Mesenchymal stem cell (in vitro differentiated cells and primary cell): ENCODE measurements around the gene MPST.

Experiments
- DNase-seq: peaks from one replicate; pipeline ENCODE4 v3.0.0-alpha.2; 2013
- H2AFZ ChIP-seq: one replicate; pipeline ENCODE4 v1.6.1; 2013; ENCODE audit warnings: low read depth, mild to moderate bottlenecking, control low read depth, inconsistent platforms, low read length, moderate library complexity
- H2AK5ac ChIP-seq: 2 replicates; pipeline ENCODE4 v1.6.1; 2013; ENCODE audit warnings: low read length, moderate library complexity, mild to moderate bottlenecking, inconsistent platforms; ENCODE audit not compliant: severe bottlenecking
- H2BK120ac ChIP-seq: one replicate; pipeline ENCODE4 v1.6.1; 2013; ENCODE audit warnings: low read depth, mild to moderate bottlenecking, inconsistent platforms, low read length, moderate library complexity
- H2BK12ac ChIP-seq, 2 experiments: one replicate each; pipeline ENCODE4 v1.6.1; 2013; ENCODE audit warnings: inconsistent platforms in 2 of 2, low read length in 2 of 2, mild to moderate bottlenecking in 2 of 2, moderate library complexity in 2 of 2, control low read depth in 1 of 2
- H2BK15ac ChIP-seq: one replicate; pipeline ENCODE4 v1.6.1; 2013; ENCODE audit warnings: mild to moderate bottlenecking, low read depth, inconsistent platforms; ENCODE audit not compliant: poor library complexity, severe bottlenecking
- H2BK5ac ChIP-seq: 2 replicates; pipeline ENCODE4 v1.6.1; 2013; ENCODE audit warnings: low read depth, mild to moderate bottlenecking, low read length, control low read depth, inconsistent platforms; ENCODE audit not compliant: poor library complexity, severe bottlenecking
- H3K14ac ChIP-seq, 2 experiments: one replicate each; pipeline ENCODE4 v1.6.1; 2013; ENCODE audit warnings: inconsistent platforms in 2 of 2, low read length in 2 of 2, control low read depth in 1 of 2, mild to moderate bottlenecking in 1 of 2, moderate library complexity in 1 of 2
- H3K18ac ChIP-seq, 2 experiments: one replicate each; pipeline ENCODE4 v1.6.1; 2013; ENCODE audit warnings: inconsistent platforms in 2 of 2, low read length in 2 of 2, control low read depth in 1 of 2, low read depth in 1 of 2, mild to moderate bottlenecking in 1 of 2
- H3K23ac ChIP-seq, 2 experiments: one replicate each; pipeline ENCODE4 v1.6.1; 2013; ENCODE audit warnings: inconsistent platforms in 2 of 2, low read length in 2 of 2, mild to moderate bottlenecking in 2 of 2, moderate library complexity in 2 of 2, control low read depth in 1 of 2
- H3K27ac ChIP-seq: 2 replicates; pipeline ENCODE4 v1.5.1; 2013; ENCODE audit warnings: mild to moderate bottlenecking, moderate library complexity, low read length, control low read depth, inconsistent platforms; ENCODE audit not compliant: poor library complexity, severe bottlenecking
- H3K27me3 ChIP-seq, 2 experiments: 2 replicates each; pipeline versions ENCODE4 v1.6.1 to v1.7.0; 2013; ENCODE audit warnings: low read length in 2 of 2, mild to moderate bottlenecking in 2 of 2, moderate library complexity in 2 of 2, control low read depth in 1 of 2, inconsistent platforms in 1 of 2; ENCODE audit not compliant: control insufficient read depth in 1 of 2, insufficient read depth in 1 of 2
- H3K36me3 ChIP-seq, 2 experiments: 2 replicates each; pipeline versions ENCODE4 v1.6.1 to v1.7.0; 2013; ENCODE audit warnings: low read length in 2 of 2, control low read depth in 1 of 2, inconsistent platforms in 1 of 2, low read depth in 1 of 2, mild to moderate bottlenecking in 1 of 2; ENCODE audit not compliant: insufficient read depth in 2 of 2, control insufficient read depth in 1 of 2
- H3K4ac ChIP-seq, 2 experiments: one replicate each; pipeline ENCODE4 v1.6.1; 2013; ENCODE audit warnings: inconsistent platforms in 2 of 2, low read length in 2 of 2, mild to moderate bottlenecking in 2 of 2, moderate library complexity in 2 of 2, control low read depth in 1 of 2, low read depth in 1 of 2
- H3K4me1 ChIP-seq: 2 replicates; pipeline ENCODE4 v1.6.1; 2013; ENCODE audit warnings: low read depth, low read length, control low read depth; ENCODE audit not compliant: control insufficient read depth, insufficient read depth
- H3K4me2 ChIP-seq: 2 replicates; pipeline ENCODE4 v1.6.1; 2013; ENCODE audit warnings: low read length, mild to moderate bottlenecking, inconsistent platforms; ENCODE audit not compliant: poor library complexity, severe bottlenecking
- H3K4me3 ChIP-seq, 2 experiments: 2 replicates each; pipeline versions ENCODE4 v1.5.1 to v1.7.0; 2013; ENCODE audit warnings: low read length in 2 of 2, mild to moderate bottlenecking in 2 of 2, control low read depth in 1 of 2, low read depth in 1 of 2; ENCODE audit not compliant: insufficient read depth in 1 of 2
- H3K79me1 ChIP-seq: replicated peaks from 2 replicates; pipeline ENCODE4 v1.6.1; 2013; ENCODE audit warnings: mild to moderate bottlenecking, control low read depth, low read length, inconsistent platforms; ENCODE audit not compliant: poor library complexity, severe bottlenecking
- H3K9ac ChIP-seq: 2 replicates; pipeline ENCODE4 v1.7.0; 2013; ENCODE audit warnings: mild to moderate bottlenecking, low read length, moderate library complexity
- H3K9me3 ChIP-seq: 2 replicates; pipeline ENCODE4 v1.7.0; 2013; ENCODE audit warnings: mild to moderate bottlenecking, low read length; ENCODE audit not compliant: control insufficient read depth
- H4K8ac ChIP-seq: one replicate; pipeline ENCODE4 v1.6.1; 2013; ENCODE audit warnings: inconsistent platforms, mild to moderate bottlenecking, low read length, moderate library complexity
- H4K91ac ChIP-seq: one replicate; pipeline ENCODE4 v1.6.1; 2013; ENCODE audit warnings: mild to moderate bottlenecking, low read length, inconsistent platforms
- WGBS: methylation state at CpG from one replicate; pipeline ENCODE4 v1.1.7; 2013; ENCODE audit warnings: mixed read lengths; 5-methylcytosine and 5-hydroxymethylcytosine counted together

MPST gene

DNA sequence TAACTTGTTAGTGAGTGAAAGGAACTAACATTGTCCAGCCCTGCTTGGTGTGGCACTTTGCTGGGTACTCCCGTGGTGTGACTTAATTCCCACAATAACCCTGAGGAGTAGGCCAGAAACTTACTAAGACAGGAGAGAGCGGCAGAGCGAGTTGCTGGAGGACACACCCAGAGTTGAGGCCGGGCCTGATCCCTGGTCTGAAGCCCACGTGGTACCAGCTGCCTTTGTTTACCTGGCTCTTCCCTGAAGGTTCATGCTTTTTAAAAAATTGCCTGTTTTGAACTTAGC, 594 bp downstream of the MPST start:
- H2BK120ac ChIP-seq, result peak overlapping the region; percentile 100
- DNase-seq, result peak; percentile 63

DNA sequence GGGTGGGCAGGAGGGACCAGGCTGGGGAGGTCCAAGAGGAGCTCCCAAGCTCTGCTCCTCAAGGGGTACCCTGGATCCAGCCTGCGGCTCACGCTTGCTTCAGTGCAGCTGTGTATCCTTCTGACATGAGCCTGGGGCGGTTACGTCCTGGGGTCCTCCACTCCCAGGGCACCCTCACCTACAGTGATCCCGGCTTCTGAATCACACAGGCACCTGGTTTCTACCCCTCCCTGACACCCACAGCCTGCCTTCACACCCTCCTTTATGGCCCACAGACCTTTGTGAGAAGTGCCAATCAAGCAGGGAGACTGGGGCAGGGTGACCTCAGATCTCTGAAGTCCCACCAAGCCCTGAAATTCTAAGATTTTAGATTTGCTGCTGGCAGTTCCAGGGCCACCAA, 1.5 kb downstream of the MPST start:
- no peak overlapping the region for H3K27ac ChIP-seq
- H3K79me1 ChIP-seq, result peaks cover 62% of the 10 kb centered on the region
- no peak overlapping the region for H2BK5ac ChIP-seq
- no peak overlapping the region for H3K9ac ChIP-seq
- H3K4ac ChIP-seq, result no peak overlapping the region
- H2BK15ac ChIP-seq, result no peak overlapping the region
- no peak overlapping the region for H3K4me2 ChIP-seq
- 94% methylated on average over 5 of the region's 5 CpGs for WGBS
- no peak for DNase-seq
- no peak overlapping the region for H3K4me3 ChIP-seq
- peaks cover 27 to 57% of the 10 kb centered on the region in 2 experiments for H3K36me3 ChIP-seq
- no peak overlapping the region for H2BK12ac ChIP-seq
- no peak overlapping the region for H2BK120ac ChIP-seq
- H4K8ac ChIP-seq, result no peak overlapping the region
- H2AFZ ChIP-seq, result no peak overlapping the region
- no peak overlapping the region for H4K91ac ChIP-seq
- H2AK5ac ChIP-seq, result peak overlapping the region; percentile 5
- H3K23ac ChIP-seq, result no peak overlapping the region
- H3K4me1 ChIP-seq, result peaks cover 40% of the 10 kb centered on the region
- H3K18ac ChIP-seq, result no peak overlapping the region
- H3K9me3 ChIP-seq, result no peaks in the 10 kb centered on the region
- H3K14ac ChIP-seq, result no peak overlapping the region
- H3K27me3 ChIP-seq, result no peaks in the 10 kb centered on the region

More for the DNA sequence above, 594 bp downstream of the MPST start:
- Histone ChIP-seq H3K36me3 (peaks cover 18 to 52% of the 10 kb centered on the region in 2 experiments), H2BK5ac (no peak overlapping the region), H4K91ac (no peak overlapping the region), H3K27ac (peak overlapping the region; percentile 31), H3K9me3 (no peaks in the 10 kb centered on the region), H2BK12ac (no peak overlapping the region), H3K23ac (no peak overlapping the region), H3K4ac (peak overlapping the region in 1 of 2 experiments; percentile 84), H4K8ac (peak overlapping the region; percentile 59), H2AK5ac (no peak overlapping the region), H3K4me2 (peak overlapping the region; percentile 75), H3K79me1 (peaks cover 56% of the 10 kb centered on the region), H3K4me3 (peak overlapping the region; percentile 85 to 87), H3K27me3 (no peaks in the 10 kb centered on the region), H3K9ac (peak overlapping the region; percentile 77), H3K4me1 (peaks cover 40% of the 10 kb centered on the region), H2AFZ (peak overlapping the region; percentile 66), H2BK15ac (no peak overlapping the region), H3K14ac (peak overlapping the region in 1 of 2 experiments; percentile 23), H3K18ac (peak overlapping the region; percentile 62 to 93)
- 3% methylated on average over 4 of the region's 5 CpGs for WGBS

DNA sequence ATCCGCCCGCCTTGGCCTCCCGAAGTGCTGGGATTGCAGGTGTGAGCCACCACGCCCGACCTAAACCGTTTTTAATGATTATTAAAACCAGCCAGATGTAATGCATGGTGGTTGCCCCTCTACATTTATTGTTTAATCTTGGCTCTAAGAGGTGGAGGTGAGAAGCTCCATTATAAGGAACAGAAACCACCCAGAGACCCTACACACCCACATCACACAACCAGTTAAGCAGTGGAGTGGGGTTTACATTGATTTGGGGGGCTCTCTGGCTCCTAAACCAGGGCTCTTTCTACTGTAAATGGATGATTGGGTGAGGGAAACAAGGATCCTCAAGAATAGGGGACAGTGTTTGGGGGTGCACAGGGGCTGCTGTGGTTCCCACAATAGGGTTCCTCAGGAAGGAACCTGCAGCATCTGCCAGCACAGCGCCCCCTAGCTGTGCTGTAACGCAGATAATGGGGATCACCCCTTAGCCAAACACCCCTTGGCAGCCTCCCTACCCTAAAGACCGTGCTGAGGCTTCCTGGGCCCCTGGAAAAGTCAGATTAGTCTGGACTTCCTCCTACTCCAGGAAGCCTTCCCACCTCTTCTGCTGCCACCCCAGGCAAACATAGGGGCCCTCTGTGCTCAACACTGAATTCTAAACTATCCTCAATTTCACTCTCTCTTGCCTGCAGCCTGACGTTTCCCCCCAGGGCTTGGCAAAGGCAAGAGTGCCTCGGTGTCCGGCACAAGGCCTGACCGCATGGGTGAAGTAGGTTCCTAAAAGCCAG, 2.4 kb downstream of the MPST start:
- H3K4me1 ChIP-seq, result peaks cover 37% of the 10 kb centered on the region
- H2AK5ac ChIP-seq, result peak overlapping the region; percentile 19
- peaks cover 64% of the 10 kb centered on the region for H3K79me1 ChIP-seq
- H4K8ac ChIP-seq, result peak overlapping the region; percentile 81
- no peak overlapping the region for H3K18ac ChIP-seq
- H3K4ac ChIP-seq, result no peak overlapping the region
- no peaks in the 10 kb centered on the region for H3K27me3 ChIP-seq
- H3K14ac ChIP-seq, result no peak overlapping the region
- H3K27ac ChIP-seq, result no peak overlapping the region
- peak; percentile 50 for DNase-seq
- H3K36me3 ChIP-seq, result peaks cover 27 to 57% of the 10 kb centered on the region in 2 experiments
- no peak overlapping the region for H4K91ac ChIP-seq
- H3K9me3 ChIP-seq, result no peaks in the 10 kb centered on the region
- H2AFZ ChIP-seq, result no peak overlapping the region
- H2BK12ac ChIP-seq, result no peak overlapping the region
- no peak overlapping the region for H3K23ac ChIP-seq
- no peak overlapping the region for H2BK120ac ChIP-seq
- no peak overlapping the region for H2BK15ac ChIP-seq
- no peak overlapping the region for H2BK5ac ChIP-seq
- peak overlapping the region in 1 of 2 experiments; percentile 3 for H3K4me3 ChIP-seq
- H3K4me2 ChIP-seq, result no peak overlapping the region
- H3K9ac ChIP-seq, result no peak overlapping the region
- WGBS, result 80% methylated on average over 13 of the region's 13 CpGs

GRCh38 chr22:37022483-37023337, 3.2 kb downstream of the MPST start:
- H3K79me1 ChIP-seq, result peaks cover 60% of the 10 kb centered on the region
- H3K4ac ChIP-seq, result no peak overlapping the region
- no peaks in the 10 kb centered on the region for H3K9me3 ChIP-seq
- H2AK5ac ChIP-seq, result no peak overlapping the region
- no peak overlapping the region for H3K27ac ChIP-seq
- H3K18ac ChIP-seq, result no peak overlapping the region
- WGBS, result 96% methylated on average over 16 of the region's 16 CpGs
- no peak overlapping the region for H2BK12ac ChIP-seq
- H3K4me1 ChIP-seq, result peaks cover 30% of the 10 kb centered on the region
- H3K14ac ChIP-seq, result no peak overlapping the region
- no peaks in the 10 kb centered on the region for H3K27me3 ChIP-seq
- H2BK5ac ChIP-seq, result no peak overlapping the region
- H4K8ac ChIP-seq, result peak overlapping the region; percentile 81
- H3K9ac ChIP-seq, result no peak overlapping the region
- no peak overlapping the region for H2AFZ ChIP-seq
- DNase-seq, result no peak
- H3K23ac ChIP-seq, result no peak overlapping the region
- peaks cover 26 to 57% of the 10 kb centered on the region in 2 experiments for H3K36me3 ChIP-seq
- H4K91ac ChIP-seq, result no peak overlapping the region
- no peak overlapping the region for H2BK120ac ChIP-seq
- H2BK15ac ChIP-seq, result no peak overlapping the region
- H3K4me2 ChIP-seq, result no peak overlapping the region
- peak overlapping the region in 1 of 2 experiments; percentile 3 for H3K4me3 ChIP-seq
